K562 (cell line): ENCODE measurements around the gene ADM2.

Experiments
- EZH2 ChIP-seq: IDR thresholded peaks from 2 replicates; pipeline ENCODE4 v1.6.1; 2012; ENCODE audit warnings: low read depth, mild to moderate bottlenecking, inconsistent platforms, low read length, borderline replicate concordance
- ILF3 ChIP-seq: fragments of 450-650 bp; IDR thresholded peaks from 2 replicates; pipeline ENCODE4 v1.6.1; 2018; ENCODE audit warnings: antibody characterized with exemption, mild to moderate bottlenecking, moderate library complexity, borderline replicate concordance
- TAF1 ChIP-seq: IDR thresholded peaks from 2 replicates; pipeline ENCODE4 v1.6.1; 2011; ENCODE audit warnings: mild to moderate bottlenecking, low read length, moderate library complexity; ENCODE audit not compliant: insufficient read depth, control insufficient read depth, severe bottlenecking; ENCODE audit errors: extremely low read depth
- ZNF707 ChIP-seq: fragments of 250-450 bp; sonication (Bioruptor Pico); conservative IDR thresholded peaks from 2 replicates; pipeline ENCODE4 v1.8.0; 2022; ENCODE audit warnings: inconsistent platforms, mild to moderate bottlenecking, moderate library complexity
- TF ChIP-seq, protein P1 (sequence below), 3 experiments: IDR thresholded peaks in 2 of 3; conservative IDR thresholded peaks in 1 of 3; 2 replicates each; pipeline ENCODE4 v1.5.1; 2011 to 2012; ENCODE audit warnings: low read length in 3 of 3, mild to moderate bottlenecking in 3 of 3, control low read depth in 2 of 3, improper control_type of control experiment in 1 of 3, inconsistent platforms in 1 of 3, low read depth in 1 of 3, mixed read lengths in 1 of 3, moderate library complexity in 1 of 3; ENCODE audit not compliant: insufficient read depth in 2 of 3
- TF ChIP-seq, protein P2 (sequence below): fragments of 450-650 bp; formaldehyde crosslinking; IDR thresholded peaks from 2 replicates; pipeline ENCODE4 v1.4.0; 2022; ENCODE audit warnings: missing genetic modification characterization

DNA sequence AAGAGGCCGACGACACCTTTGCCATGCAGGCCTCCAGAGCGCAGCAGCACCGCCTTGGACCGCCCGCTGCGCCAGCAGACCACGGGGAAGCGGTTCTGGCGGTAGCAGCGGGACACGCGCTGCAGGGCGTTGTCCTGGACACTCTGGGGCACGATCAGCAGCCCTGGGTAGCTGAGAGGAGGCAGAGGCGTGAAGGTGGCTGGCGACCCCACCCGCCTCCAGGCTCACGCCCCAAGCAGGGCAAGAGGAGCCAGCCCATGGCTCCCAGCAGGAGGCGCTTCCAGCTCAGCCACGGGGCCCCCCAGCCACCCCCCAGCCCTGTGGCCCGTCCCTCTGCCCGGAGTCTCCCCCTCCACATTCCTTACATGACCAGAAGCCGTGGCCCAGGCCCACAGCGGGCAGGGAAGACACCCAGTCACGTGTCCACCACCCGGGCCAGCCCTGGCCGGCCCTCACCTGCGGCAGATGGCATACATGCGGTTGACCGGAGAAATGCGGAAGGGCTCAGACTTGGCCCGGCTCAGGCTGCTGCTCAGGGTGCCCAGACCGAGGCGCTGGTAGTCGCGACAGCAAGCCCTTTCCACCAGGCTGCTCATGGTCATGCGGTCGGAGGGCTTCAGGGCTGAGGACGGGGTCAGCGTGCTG is 21.7 kb upstream of the ADM2 start:
- TF ChIP-seq EZH2 (no peak), ILF3 (no peak), ZNF707 (no peak), TAF1 (no peak)
- TF ChIP-seq, protein P1, sequence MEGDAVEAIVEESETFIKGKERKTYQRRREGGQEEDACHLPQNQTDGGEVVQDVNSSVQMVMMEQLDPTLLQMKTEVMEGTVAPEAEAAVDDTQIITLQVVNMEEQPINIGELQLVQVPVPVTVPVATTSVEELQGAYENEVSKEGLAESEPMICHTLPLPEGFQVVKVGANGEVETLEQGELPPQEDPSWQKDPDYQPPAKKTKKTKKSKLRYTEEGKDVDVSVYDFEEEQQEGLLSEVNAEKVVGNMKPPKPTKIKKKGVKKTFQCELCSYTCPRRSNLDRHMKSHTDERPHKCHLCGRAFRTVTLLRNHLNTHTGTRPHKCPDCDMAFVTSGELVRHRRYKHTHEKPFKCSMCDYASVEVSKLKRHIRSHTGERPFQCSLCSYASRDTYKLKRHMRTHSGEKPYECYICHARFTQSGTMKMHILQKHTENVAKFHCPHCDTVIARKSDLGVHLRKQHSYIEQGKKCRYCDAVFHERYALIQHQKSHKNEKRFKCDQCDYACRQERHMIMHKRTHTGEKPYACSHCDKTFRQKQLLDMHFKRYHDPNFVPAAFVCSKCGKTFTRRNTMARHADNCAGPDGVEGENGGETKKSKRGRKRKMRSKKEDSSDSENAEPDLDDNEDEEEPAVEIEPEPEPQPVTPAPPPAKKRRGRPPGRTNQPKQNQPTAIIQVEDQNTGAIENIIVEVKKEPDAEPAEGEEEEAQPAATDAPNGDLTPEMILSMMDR (IDR thresholded peaks at IDR 0.05 in 2 of 3, conservative IDR thresholded peaks at IDR 0.05 in 1 of 3; ENCODE audit: insufficient read depth in 2 of 3, low read depth in 1 of 3, low read length in 3 of 3): no peak
- TF ChIP-seq, protein P2, sequence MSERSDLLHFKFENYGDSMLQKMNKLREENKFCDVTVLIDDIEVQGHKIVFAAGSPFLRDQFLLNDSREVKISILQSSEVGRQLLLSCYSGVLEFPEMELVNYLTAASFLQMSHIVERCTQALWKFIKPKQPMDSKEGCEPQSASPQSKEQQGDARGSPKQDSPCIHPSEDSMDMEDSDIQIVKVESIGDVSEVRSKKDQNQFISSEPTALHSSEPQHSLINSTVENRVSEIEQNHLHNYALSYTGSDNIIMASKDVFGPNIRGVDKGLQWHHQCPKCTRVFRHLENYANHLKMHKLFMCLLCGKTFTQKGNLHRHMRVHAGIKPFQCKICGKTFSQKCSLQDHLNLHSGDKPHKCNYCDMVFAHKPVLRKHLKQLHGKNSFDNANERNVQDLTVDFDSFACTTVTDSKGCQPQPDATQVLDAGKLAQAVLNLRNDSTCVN (CRISPR knock-in tag): no peak
